Activated T-cell treated with anti-CD3 and anti-CD28 coated beads, Interleukin-2, amount 50 U/mL, for 24 hours (primary cell): ENCODE results near the gene HMCN2.

Source experiments
- DNase-seq: peaks from one replicate; pipeline ENCODE4 v3.0.0-alpha.2; 2020
- H3K27ac Mint-ChIP-seq: 2 replicates; pipeline ENCODE4 v1.8.0; 2020; ENCODE audit warnings: mild to moderate bottlenecking, mixed read lengths
- H3K27me3 Mint-ChIP-seq: 2 replicates; pipeline ENCODE4 v1.8.0; 2020; ENCODE audit warnings: mixed read lengths
- H3K36me3 Mint-ChIP-seq: 2 replicates; pipeline ENCODE4 v1.8.0; 2020; ENCODE audit warnings: low read depth, mixed read lengths
- H3K4me1 Mint-ChIP-seq: 2 replicates; pipeline ENCODE4 v1.8.0; 2020; ENCODE audit warnings: low read depth, mixed read lengths
- H3K4me3 Mint-ChIP-seq: 2 replicates; pipeline ENCODE4 v1.8.0; 2020; ENCODE audit warnings: mild to moderate bottlenecking, moderate library complexity, mixed read lengths
- H3K9me3 Mint-ChIP-seq: 2 replicates; pipeline ENCODE4 v1.8.0; 2020; ENCODE audit warnings: mixed read lengths

Gene HMCN2

DNA sequence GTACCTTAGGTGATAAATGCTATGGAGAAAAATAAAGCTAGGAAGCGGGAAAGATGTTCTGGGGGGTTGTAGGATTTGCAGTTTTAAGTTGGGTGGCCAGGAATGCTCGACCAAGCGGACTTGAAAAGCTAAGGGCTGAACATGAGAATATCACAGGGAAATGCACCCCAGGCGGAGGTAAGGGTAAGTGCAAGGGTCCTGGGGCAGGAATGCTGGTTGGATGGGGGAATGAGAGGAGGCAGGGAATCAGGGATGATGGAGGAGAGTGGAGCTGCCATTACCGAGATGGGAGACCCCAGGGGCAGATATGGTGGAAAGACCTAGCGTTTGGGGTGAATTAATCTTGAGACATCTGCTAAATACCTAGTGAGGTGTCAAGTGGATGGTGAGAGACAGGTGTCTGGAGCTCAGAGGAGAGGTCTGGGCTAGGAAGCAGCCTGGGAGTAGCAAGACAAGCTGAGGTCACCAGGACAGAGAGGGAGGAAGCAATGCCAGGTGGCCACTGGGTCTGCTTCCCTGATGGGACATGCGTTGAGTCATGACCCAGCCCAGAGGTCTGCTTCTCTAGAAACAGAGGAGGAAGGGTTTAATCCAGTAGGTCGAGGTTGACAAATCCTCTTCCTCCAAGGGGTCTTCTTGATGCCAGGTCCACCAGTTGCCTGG is 101.5 kb downstream of the HMCN2 start:
- Mint-ChIP-seq H3K4me3 (no peak overlapping the region), H3K9me3 (peaks cover 14% of the 10 kb centered on the region), H3K4me1 (peaks cover 16% of the 10 kb centered on the region), H3K27me3 (peaks cover 5% of the 10 kb centered on the region), H3K27ac (no peak overlapping the region), H3K36me3 (peaks cover 3% of the 10 kb centered on the region)
- no peak for DNase-seq

DNA sequence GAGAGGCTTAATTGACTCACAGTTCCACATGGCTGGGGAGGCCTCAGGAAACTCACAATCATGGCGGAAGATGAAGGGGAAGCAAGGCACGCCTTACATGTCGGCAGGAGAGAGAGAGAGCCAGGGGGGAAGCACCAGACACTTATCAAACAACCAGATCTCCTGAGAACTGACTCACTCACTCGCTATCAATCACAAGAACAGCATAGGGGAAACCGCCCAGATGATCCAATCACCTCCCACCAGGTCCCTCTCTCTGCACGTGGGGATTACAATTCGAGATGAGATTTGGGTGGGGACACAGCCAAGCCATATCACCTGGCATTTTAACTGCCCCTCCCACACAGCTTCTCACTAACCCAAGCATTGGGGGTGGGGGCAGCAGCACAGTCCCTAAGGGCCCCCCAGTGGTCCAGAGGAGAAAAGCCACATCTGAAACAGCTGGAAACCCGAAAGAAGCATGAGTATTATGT is 103.1 kb downstream of the HMCN2 start:
- peak overlapping the region; percentile 83 for H3K27ac Mint-ChIP-seq
- peaks cover 14% of the 10 kb centered on the region for H3K9me3 Mint-ChIP-seq
- peak; percentile 50 for DNase-seq
- peaks cover 3% of the 10 kb centered on the region for H3K36me3 Mint-ChIP-seq
- peaks cover 5% of the 10 kb centered on the region for H3K27me3 Mint-ChIP-seq
- no peak overlapping the region for H3K4me3 Mint-ChIP-seq
- H3K4me1 Mint-ChIP-seq: peaks cover 16% of the 10 kb centered on the region

DNA sequence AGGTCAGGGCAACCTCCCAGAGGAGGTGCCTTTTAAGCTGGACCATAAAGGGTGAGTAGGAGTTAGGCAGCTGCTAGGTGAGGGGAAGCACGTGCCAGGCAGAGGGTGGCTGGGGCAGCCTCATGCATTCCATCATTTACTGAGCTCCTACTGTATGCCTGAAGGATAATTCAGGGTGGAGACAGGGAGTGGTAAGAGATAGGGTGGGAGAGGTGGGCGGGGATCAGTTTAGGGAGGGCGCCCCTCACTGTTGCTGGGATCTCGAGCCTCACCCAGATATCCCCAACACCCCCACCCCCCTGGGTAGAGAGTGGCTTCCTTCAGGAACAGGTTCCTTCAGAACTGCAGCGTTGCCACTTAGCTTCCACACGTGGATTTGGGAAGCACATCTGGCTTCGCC is 104.7 kb downstream of the HMCN2 start:
- DNase-seq: no peak
- H3K27me3 Mint-ChIP-seq: peaks cover 1% of the 10 kb centered on the region
- H3K4me1 Mint-ChIP-seq: peaks cover 16% of the 10 kb centered on the region
- peaks cover 14% of the 10 kb centered on the region for H3K9me3 Mint-ChIP-seq
- H3K36me3 Mint-ChIP-seq: peaks cover 3% of the 10 kb centered on the region
- H3K4me3 Mint-ChIP-seq: no peak overlapping the region
- H3K27ac Mint-ChIP-seq: no peak overlapping the region

DNA sequence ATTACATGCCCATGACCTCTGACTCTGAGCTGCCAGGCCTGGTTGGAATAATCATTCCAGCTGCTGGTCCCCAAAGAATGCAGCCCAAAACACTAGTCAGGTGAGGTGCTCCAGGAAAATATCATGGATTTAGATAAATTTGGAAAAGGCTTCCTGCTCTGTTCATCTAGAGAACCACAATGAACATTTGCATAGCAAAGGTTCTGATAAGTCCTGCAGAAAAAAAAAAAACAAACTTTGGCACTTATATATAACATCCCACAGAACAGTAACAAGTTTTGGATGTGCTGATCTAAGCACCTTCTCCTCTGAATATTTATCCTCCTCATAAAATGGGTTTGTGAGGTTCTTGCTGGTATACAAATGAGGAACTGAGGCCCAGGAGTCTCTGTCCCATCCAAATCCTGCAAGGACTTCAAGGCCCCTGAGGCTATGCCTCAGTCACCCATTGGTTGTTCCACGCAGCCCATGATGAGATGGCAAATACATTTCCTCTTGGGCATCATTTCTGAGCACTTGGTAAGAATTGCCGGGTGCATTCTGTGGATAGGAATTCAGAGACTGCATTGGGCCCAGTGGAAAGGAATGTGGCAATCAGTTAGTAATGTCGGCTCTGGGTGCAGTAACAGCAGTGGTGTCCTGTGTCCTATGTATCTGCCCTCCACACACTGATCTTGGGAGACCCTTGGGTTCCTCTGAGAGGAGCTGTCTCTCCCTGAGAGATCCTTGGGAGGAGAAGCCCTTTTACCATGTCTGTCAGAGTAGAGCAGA is 105.8 kb downstream of the HMCN2 start:
- Mint-ChIP-seq H3K9me3 (peaks cover 14% of the 10 kb centered on the region), H3K27ac (no peak overlapping the region), H3K4me1 (peaks cover 16% of the 10 kb centered on the region), H3K27me3 (no peaks in the 10 kb centered on the region), H3K4me3 (no peak overlapping the region), H3K36me3 (peaks cover 3% of the 10 kb centered on the region)
- DNase-seq: no peak

DNA sequence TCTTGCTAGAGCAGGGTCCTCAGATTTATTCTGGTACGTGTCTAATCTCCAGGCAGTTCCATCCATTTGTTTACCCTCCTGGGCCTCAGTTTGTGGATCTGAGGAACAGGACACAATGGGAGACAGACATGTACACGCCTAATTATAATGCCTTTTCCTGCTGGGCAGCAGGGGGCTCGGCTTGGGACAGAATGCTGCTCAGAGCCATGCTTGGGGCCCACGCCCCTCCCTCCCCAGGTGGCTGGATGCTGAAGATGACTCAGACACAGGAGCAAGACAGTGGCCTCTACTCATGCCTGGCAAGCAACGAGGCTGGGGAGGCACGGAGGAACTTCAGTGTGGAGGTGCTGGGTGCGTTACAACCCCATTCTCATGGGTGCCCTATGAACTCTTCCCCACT is 106.5 kb downstream of the HMCN2 start:
- Mint-ChIP-seq H3K27ac (no peak overlapping the region), H3K9me3 (peaks cover 11% of the 10 kb centered on the region), H3K4me1 (peaks cover 15% of the 10 kb centered on the region), H3K27me3 (no peaks in the 10 kb centered on the region), H3K36me3 (peaks cover 3% of the 10 kb centered on the region), H3K4me3 (no peak overlapping the region)
- no peak for DNase-seq

DNA sequence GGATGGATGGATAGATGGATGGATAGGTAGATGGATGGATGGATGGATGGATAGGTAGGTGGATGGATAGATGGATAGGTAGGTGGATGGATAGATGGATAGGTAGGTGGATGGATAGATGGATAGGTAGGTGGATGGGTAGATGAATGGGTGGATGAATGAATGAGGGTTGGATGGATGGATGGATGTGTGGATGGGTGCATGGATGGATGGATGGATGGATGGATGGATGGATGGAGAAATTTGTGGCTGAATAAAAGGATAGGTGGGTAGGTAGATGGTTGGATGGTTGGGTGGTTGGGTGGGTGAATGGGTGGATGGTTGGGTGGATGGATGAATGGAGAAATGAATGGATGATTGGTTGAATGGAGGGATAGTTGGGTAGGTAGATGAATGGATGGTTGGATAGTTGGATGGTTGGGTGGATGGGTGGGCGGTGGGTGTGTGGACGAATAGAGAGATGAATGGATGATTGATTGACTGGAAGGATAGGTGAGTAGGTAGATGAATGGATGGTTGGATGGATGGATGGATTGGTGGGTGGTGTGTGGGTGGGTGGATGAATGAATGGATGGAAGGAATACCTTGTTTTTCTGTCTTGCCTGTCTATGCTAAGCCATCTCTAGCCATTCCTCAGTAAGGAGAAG is 108.2 kb downstream of the HMCN2 start:
- H3K4me3 Mint-ChIP-seq: no peak overlapping the region
- no peak overlapping the region for H3K27ac Mint-ChIP-seq
- peaks cover 3% of the 10 kb centered on the region for H3K4me1 Mint-ChIP-seq
- no peaks in the 10 kb centered on the region for H3K36me3 Mint-ChIP-seq
- peaks cover under 1% of the 10 kb centered on the region for H3K9me3 Mint-ChIP-seq
- H3K27me3 Mint-ChIP-seq: no peaks in the 10 kb centered on the region
- DNase-seq: no peak

DNA sequence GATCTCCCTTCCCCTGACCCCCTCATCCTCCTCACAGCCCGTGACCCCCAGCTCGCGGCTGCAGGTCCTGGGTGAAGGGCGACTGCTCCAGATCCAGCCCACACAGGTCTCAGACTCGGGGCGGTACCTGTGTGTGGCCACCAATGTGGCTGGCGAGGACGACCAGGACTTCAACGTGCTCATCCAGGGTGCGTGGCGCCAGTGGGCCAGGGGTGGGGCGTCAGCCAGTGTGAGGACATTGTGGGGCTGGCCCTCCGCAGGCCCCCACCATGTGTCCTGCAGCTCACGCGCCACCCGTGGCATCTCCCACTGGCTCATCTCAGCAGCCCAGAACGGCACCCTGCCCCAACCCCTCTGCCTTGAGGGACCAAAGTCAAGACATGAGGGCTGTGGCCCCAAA is 112.1 kb downstream of the HMCN2 start:
- Mint-ChIP-seq H3K36me3 (no peaks in the 10 kb centered on the region), H3K27me3 (peaks cover 5% of the 10 kb centered on the region), H3K4me1 (no peaks in the 10 kb centered on the region), H3K9me3 (no peaks in the 10 kb centered on the region), H3K27ac (no peak overlapping the region), H3K4me3 (no peak overlapping the region)
- no peak for DNase-seq

DNA sequence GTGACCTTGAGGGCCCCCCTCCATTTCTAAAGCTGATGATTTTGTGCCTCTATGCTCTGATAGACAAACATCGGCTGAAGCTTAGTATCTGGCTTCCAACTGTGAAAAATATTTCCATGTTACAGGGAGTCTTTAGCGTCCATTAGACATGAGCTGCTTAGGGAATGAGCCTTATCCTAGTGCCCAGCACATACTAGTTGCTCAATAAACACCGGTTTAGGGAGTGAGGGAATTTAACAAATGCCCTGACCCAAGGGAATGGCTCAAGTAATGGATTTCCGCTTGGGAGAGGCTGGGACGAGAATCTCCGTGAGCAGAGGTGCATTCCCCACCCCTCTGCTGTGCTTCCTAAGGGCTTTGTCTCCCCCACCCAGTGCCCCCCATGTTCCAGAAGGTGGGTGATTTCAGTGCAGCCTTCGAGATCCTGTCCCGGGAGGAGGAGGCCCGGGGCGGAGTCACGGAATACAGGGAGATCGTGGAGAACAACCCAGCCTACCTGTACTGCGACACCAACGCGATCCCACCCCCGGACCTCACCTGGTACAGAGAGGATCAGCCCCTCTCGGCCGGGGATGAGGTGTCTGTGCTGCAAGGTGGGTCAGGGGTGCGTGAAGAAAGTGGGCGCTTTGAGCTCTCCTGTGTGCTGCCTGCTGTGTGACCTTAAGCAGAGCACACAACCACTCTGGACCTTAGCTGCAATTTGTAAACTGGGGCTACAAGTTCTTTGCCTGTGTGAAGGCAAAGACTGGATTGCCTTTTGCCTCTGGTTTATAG is 113.5 kb downstream of the HMCN2 start:
- Mint-ChIP-seq H3K27ac (no peak overlapping the region), H3K36me3 (no peaks in the 10 kb centered on the region), H3K4me1 (no peaks in the 10 kb centered on the region), H3K27me3 (peaks cover 5% of the 10 kb centered on the region), H3K4me3 (no peak overlapping the region), H3K9me3 (no peaks in the 10 kb centered on the region)
- no peak for DNase-seq

DNA sequence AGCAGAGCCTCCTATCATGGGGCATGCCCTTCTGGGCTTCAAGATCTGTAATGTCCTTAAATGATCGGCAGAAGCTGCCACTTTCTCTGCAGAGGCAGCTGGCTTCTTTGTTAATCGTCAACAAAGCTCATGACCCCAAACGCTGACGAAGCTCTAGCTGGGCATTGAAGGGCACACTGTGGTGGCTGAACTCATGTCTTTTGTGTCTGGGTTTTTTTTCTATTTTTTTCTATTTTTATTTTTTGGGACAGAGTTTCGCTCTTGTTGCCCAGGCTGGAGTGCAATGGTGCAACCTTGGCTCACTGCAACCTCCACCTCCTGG is 114.0 kb downstream of the HMCN2 start:
- H3K4me3 Mint-ChIP-seq: no peak overlapping the region
- no peaks in the 10 kb centered on the region for H3K4me1 Mint-ChIP-seq
- H3K36me3 Mint-ChIP-seq: no peaks in the 10 kb centered on the region
- no peaks in the 10 kb centered on the region for H3K9me3 Mint-ChIP-seq
- no peak for DNase-seq
- H3K27ac Mint-ChIP-seq: no peak overlapping the region
- peaks cover 5% of the 10 kb centered on the region for H3K27me3 Mint-ChIP-seq

DNA sequence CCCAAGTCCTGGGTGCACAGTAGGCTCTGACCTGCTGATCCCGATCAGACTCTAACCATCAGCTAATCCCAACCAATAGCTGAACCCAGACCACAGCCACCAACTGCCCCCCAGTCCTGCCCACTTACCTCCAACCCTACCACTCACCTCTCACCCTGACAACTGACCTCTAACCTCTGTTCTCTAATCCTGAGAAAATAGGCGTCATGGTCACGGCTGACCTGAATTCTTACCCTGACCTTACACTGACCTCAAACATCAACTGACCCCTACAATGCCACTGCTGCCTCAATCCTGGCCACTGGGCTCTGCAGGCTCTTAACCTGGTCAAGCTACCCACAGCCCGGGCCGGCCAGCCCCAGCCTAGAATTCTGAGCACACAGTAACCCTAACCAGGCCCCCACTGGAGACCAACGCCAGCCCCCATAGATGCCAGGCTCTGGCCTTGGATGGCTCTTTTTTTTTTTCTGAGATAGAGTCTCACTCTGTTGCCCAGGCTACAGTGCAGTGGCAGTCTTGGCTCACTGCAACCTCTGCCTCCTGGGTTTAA is 115.4 kb downstream of the HMCN2 start:
- Mint-ChIP-seq H3K4me3 (no peak overlapping the region), H3K27me3 (peaks cover 5% of the 10 kb centered on the region), H3K4me1 (no peaks in the 10 kb centered on the region), H3K27ac (no peak overlapping the region), H3K36me3 (no peaks in the 10 kb centered on the region), H3K9me3 (no peaks in the 10 kb centered on the region)
- no peak for DNase-seq

DNA sequence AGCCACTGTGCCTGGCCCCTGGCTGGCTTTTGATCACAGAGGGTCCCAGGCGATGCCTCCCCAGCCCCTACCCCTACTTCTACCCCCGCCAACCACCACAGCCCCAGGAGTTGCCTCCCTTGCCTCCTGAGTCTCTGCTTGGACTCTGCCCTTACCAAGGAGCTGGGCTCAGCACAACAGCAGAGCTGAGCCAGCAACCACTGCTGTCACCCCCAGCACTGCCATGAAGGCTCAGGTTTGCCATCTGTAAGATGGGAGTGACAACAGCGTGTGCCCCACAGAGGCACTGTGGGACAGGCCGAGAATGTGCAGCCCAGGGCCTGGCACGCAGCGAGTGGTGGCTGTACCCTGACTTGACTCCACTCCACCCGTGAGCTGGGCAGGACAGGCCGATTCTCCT is 116.1 kb downstream of the HMCN2 start:
- Mint-ChIP-seq H3K9me3 (no peaks in the 10 kb centered on the region), H3K4me3 (no peak overlapping the region), H3K36me3 (no peaks in the 10 kb centered on the region), H3K4me1 (no peaks in the 10 kb centered on the region), H3K27me3 (peaks cover 5% of the 10 kb centered on the region), H3K27ac (no peak overlapping the region)
- no peak for DNase-seq

DNA sequence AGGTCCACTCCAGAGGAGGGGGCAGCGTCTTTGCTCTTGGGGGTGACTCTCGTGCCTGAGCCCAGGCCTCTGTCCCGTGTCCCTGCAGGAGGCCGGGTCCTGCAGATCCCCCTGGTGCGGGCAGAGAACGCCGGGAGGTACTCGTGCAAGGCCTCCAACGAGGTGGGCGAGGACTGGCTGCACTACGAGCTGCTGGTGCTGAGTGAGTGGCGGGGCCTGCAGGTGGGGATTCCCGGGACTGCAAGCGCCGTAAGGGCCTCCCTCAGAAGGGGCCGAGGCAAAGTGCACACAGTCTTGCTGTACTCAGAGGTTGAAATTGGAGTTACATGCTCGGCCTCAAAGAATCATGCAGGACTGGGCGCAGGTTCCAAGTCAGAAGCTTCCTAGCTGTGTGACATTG is 116.5 kb downstream of the HMCN2 start:
- Mint-ChIP-seq H3K4me3 (no peak overlapping the region), H3K4me1 (no peaks in the 10 kb centered on the region), H3K27ac (no peak overlapping the region), H3K36me3 (no peaks in the 10 kb centered on the region), H3K27me3 (peaks cover 5% of the 10 kb centered on the region), H3K9me3 (no peaks in the 10 kb centered on the region)
- no peak for DNase-seq

DNA sequence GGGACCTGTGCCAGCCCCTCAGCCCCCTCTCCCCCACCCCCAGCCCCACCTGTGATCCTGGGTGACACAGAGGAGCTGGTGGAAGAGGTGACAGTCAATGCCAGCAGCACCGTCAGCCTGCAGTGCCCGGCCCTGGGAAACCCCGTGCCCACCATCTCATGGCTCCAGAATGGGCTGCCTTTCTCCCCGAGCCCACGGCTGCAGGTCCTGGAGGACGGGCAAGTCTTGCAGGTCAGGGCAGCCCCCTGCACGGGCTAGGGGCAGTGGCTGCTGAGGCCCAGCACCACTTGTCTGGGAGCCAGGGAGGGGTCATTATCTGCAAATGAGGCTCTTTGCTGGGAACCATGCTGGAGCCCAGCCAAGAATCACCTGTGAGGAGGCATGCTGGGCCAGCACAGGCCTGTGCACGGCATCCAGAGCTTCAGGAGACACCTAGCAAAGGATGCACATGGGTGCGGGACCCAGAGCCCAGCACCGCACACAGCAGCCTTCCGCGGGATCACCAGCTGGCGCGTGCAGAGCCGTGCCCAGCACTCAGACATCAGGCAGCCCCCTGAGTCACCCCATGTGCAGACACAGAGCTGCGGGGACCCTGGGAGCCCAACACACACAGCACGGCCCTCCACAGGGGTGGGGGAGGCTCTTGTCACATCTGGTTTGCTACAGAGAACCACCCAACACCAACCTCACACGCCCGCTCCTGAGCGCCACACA is 117.2 kb downstream of the HMCN2 start:
- DNase-seq: no peak
- H3K4me3 Mint-ChIP-seq: no peak overlapping the region
- H3K27ac Mint-ChIP-seq: no peak overlapping the region
- peaks cover 5% of the 10 kb centered on the region for H3K27me3 Mint-ChIP-seq
- no peaks in the 10 kb centered on the region for H3K36me3 Mint-ChIP-seq
- no peaks in the 10 kb centered on the region for H3K9me3 Mint-ChIP-seq
- H3K4me1 Mint-ChIP-seq: no peaks in the 10 kb centered on the region

DNA sequence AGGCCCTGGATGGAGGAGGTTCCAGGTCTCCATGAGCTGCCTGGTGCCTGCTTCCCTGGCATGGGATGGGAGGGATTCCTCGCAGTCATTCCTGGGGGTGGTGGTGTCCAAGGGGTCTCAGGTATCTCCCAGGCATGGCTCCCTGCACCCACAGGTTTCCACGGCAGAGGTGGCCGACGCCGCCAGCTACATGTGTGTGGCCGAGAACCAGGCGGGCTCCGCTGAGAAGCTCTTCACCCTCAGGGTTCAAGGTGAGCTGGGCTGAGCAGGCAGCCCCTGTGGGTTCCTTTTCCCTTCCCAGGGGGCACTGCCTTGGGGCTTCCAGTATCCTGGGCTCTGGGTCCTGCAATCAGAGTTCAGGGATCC is 117.8 kb downstream of the HMCN2 start:
- no peaks in the 10 kb centered on the region for H3K4me1 Mint-ChIP-seq
- H3K4me3 Mint-ChIP-seq: no peak overlapping the region
- DNase-seq: no peak
- H3K27me3 Mint-ChIP-seq: peaks cover 5% of the 10 kb centered on the region
- H3K27ac Mint-ChIP-seq: no peak overlapping the region
- H3K36me3 Mint-ChIP-seq: no peaks in the 10 kb centered on the region
- H3K9me3 Mint-ChIP-seq: no peaks in the 10 kb centered on the region
